ENCODE measurements around the gene JAG2.

DNA sequence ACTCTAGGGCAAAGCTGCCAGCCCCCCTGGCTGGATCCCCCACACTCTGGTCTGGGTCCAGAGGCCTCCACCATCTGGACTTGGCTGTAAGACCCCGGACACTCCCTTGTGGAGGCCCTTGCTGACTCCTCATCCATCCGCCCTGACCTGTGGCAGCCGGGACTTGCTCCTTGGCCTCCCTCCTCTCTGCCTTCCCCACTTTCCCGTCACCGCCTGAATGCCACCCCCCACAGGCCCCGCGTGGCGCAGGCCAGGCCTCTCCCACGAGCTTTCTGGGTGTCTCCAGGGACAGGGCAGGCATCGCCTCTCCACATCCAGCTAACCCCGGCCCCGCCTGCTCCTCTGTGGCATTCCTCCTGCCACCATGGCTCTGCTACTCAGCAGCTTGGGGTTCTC, 14.1 kb downstream of the JAG2 start:
- TF ChIP-seq CTCF (IDR thresholded peaks at IDR 0.05), result no peak
- no peak for TF ChIP-seq POLR2A (IDR thresholded peaks at IDR 0.05)

Measured in heart left ventricle (tissue), 13 donors.